PC-3 (cell line): ENCODE data around the gene PLXNC1. TPM values are rescaled to one million over a fixed set of nuclear protein-coding genes. Genes with fewer than 3 reads are reported as not detected.
A peak's percentile ranks its signal among the peaks of the same experiment; 100 is the strongest.

Source experiments
- ATAC-seq: fragments of 200-7000 bp; cut with Tn5 transposase; 2 replicates; pipeline ENCODE4 v1.9.1; 2020; ENCODE audit warnings: mild to moderate bottlenecking, moderate library complexity
- BruUV-seq: library from RNA; stranded (reverse); fragments of 400-500 nt; replicated peaks from 2 replicates; lab custom pipeline; 2021; lab: Mats Ljungman, UMichigan
- CTCF ChIA-PET: fragments of 300-600 bp; sonication (Branson Sonifier 250); formaldehyde crosslinking; loops from one replicate; lab custom pipeline; 2022; ENCODE audit warnings: antibody characterized with exemption; lab: Charles Lee
- POLR2A ChIA-PET: fragments of 300-600 bp; sonication (Branson Sonifier 250); formaldehyde crosslinking; loops from one replicate; lab custom pipeline; 2022; ENCODE audit warnings: antibody characterized with exemption; ENCODE audit not compliant: unreplicated experiment; lab: Charles Lee
- DNase-seq: peaks from one replicate; pipeline ENCODE4 v3.0.0-alpha.2; 2015
- H2AFZ ChIP-seq: fragments of 300-600 bp; sonication (generic); 2 replicates; pipeline ENCODE4 v1.6.0; 2016; ENCODE audit warnings: antibody characterized with exemption, low read length
- H3F3A ChIP-seq: fragments of 300-600 bp; sonication (generic); one replicate; pipeline ENCODE4 v1.6.0; 2017; ENCODE audit warnings: antibody characterized with exemption, low read length, control low read depth, mild to moderate bottlenecking; ENCODE audit not compliant: unreplicated experiment
- H3K27ac ChIP-seq: fragments of 300-600 bp; sonication (generic); 2 replicates; pipeline ENCODE4 v1.5.1; 2016; ENCODE audit warnings: mild to moderate bottlenecking, low read length
- H3K27me3 ChIP-seq: fragments of 300-600 bp; sonication (generic); 2 replicates; pipeline ENCODE4 v1.6.1; 2016; ENCODE audit warnings: low read length, mixed read lengths
- H3K36me3 ChIP-seq: fragments of 300-600 bp; sonication (generic); 2 replicates; pipeline ENCODE4 v1.6.1; 2016; ENCODE audit warnings: low read depth, mixed run types, low read length, mixed read lengths
- H3K4me1 ChIP-seq: fragments of 300-600 bp; sonication (generic); 2 replicates; pipeline ENCODE4 v1.5.1; 2016; ENCODE audit warnings: low read length; ENCODE audit not compliant: insufficient read depth
- H3K4me2 ChIP-seq: fragments of 300-600 bp; sonication (generic); 2 replicates; pipeline ENCODE4 v1.6.0; 2016; ENCODE audit warnings: low read length
- H3K4me3 ChIP-seq: fragments of 300-600 bp; sonication (generic); 2 replicates; pipeline ENCODE4 v1.5.1; 2016; ENCODE audit warnings: mild to moderate bottlenecking, low read length, mixed read lengths
- H3K79me2 ChIP-seq: fragments of 300-600 bp; sonication (generic); 2 replicates; pipeline ENCODE4 v1.6.1; 2017; ENCODE audit warnings: low read length, mixed read lengths
- H3K9ac ChIP-seq: fragments of 300-600 bp; sonication (generic); 2 replicates; pipeline ENCODE4 v1.6.0; 2016; ENCODE audit warnings: mild to moderate bottlenecking, low read length
- H3K9me2 ChIP-seq: fragments of 300-600 bp; sonication (generic); replicated peaks from 2 replicates; pipeline ENCODE4 v1.6.1; 2016; ENCODE audit warnings: mixed run types, low read length, mixed read lengths
- H3K9me3 ChIP-seq: fragments of 300-600 bp; sonication (generic); 2 replicates; pipeline ENCODE4 v1.6.1; 2016; ENCODE audit warnings: low read length, mixed read lengths
- H4K20me1 ChIP-seq: fragments of 300-600 bp; sonication (generic); 2 replicates; pipeline ENCODE4 v1.6.1; 2016; ENCODE audit warnings: low read length, mixed read lengths
- CTCF ChIP-seq: fragments of 300-600 bp; sonication (generic); conservative IDR thresholded peaks from 2 replicates; pipeline ENCODE4 v1.5.1; 2017; ENCODE audit warnings: antibody characterized with exemption, low read depth, mild to moderate bottlenecking, low read length
- EZH2 ChIP-seq: fragments of 300-600 bp; sonication (generic); IDR thresholded peaks from one replicate; pipeline ENCODE4 v1.6.1; 2017; ENCODE audit warnings: antibody characterized with exemption, mild to moderate bottlenecking, low read length; ENCODE audit not compliant: unreplicated experiment
- EZH2phosphoT487 ChIP-seq: fragments of 300-600 bp; sonication (generic); IDR thresholded peaks from 2 replicates; pipeline ENCODE4 v1.6.1; 2018; ENCODE audit warnings: mild to moderate bottlenecking, antibody characterized with exemption, low read length, borderline replicate concordance
- intact Hi-C: fragments of 100-400 bp; cut with micrococcal nuclease; formaldehyde crosslinking; loops from 2 replicates; pipeline ENCODE4 v1.9.0; 2023
- total RNA-seq: library from RNA; depleted of rRNA; stranded (reverse); fragments of >200 nt; gene quantifications from 2 replicates; pipeline ENCODE4 v1.2.3, GENCODE V29; 2014

PLXNC1 gene
- total RNA-seq, 1 experiment from 2014 or later: 0.15 TPM

DNA sequence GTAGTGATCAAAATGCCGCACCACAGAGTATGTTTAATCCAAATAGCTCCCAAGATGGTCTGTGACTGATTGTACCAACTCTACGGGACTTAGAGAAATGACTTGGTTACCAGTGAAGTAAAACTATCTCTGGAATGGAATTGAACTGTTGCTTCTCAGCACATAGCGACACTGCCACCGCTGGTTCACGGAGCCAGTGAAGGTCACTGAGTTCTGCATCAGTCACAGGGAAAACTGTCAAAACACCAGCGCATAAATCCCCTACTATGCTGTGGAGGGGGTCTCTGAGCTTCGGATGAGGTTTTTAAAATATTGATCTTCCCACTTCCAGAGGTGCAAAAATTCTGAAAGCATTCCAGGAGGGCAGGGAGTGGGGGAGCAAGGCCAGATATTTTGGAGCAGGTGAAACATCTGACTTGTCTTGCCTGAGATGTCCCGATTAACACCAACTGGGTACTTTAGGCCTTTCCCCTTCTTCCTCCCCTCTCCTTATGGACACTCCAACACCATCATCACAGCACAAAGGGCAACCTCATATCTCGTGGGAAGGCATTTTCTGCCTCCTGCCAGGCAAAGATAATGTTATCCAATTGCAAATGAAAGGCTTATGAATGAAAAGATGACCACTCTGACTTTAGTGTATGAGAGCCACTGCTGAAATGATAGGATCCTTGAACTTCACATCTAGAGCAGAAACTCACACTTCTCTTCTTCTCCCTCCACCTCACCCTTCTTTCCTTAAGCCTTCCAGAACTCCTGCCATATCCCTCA, 2.0 kb upstream of the PLXNC1 start:
- Histone ChIP-seq H3K4me2 (no peak overlapping the region), H3K27ac (no peak overlapping the region), H3K4me1 (no peaks in the 10 kb centered on the region), H4K20me1 (no peaks in the 10 kb centered on the region), H3K36me3 (no peaks in the 10 kb centered on the region), H3K4me3 (no peak overlapping the region), H3K79me2 (no peaks in the 10 kb centered on the region), H3F3A (no peaks in the 10 kb centered on the region), H3K27me3 (peaks cover 75% of the 10 kb centered on the region), H2AFZ (no peak overlapping the region), H3K9me3 (no peaks in the 10 kb centered on the region), H3K9me2 (no peaks in the 10 kb centered on the region), H3K9ac (no peak overlapping the region)
- ChIA-PET POLR2A (no interaction called here), CTCF (interaction anchor here (0.7 kb wide), 1 partner anchor 1220 kb away, joined by 3 read pairs; no protein-coding TSS in a partner anchor)
- intact Hi-C loops: no loop called here
- DNase-seq (no peak), ATAC-seq (no peak)
- BruUV-seq: no TSS peak
- TF ChIP-seq EZH2phosphoT487 (no peak), CTCF (no peak), EZH2 (no peak)

DNA sequence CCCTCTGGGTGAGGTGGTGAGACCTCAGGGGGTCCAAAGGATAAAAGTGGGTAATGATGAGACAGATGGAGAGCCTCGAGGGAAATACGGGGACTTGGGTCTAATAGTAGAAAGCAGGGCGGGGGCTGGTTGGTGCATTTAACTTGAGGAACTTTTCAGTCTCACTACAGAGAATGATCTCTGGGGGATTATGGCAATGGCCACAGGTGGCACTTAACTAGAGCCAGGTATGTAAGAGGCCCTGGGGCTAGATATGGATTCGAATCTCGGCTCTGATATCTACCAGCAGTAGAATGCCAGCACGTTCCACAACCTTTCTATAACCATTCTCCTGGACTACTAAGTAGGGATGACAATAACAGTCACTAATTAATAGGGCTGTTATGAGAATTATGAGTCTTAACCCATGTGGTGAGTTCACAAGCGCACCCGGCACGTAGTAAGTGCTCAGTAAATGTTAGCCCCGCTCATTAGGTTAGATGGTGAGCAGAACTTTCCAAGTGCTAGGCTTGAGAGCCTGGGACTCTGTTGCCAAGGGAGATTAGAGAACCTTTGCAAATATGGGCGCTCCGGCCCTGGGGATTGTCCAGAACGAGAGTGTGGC, 888 bp upstream of the PLXNC1 start:
- Histone ChIP-seq H3K9me3 (no peaks in the 10 kb centered on the region), H3K79me2 (no peaks in the 10 kb centered on the region), H3K36me3 (no peaks in the 10 kb centered on the region), H3K27me3 (peaks cover 85% of the 10 kb centered on the region), H3K9ac (no peak overlapping the region), H3K4me2 (peak overlapping the region; percentile 80), H4K20me1 (no peaks in the 10 kb centered on the region), H3F3A (no peaks in the 10 kb centered on the region), H2AFZ (peak overlapping the region; percentile 55; the same call in 1 of the 2 replicates), H3K4me1 (no peaks in the 10 kb centered on the region), H3K27ac (no peak overlapping the region), H3K9me2 (no peaks in the 10 kb centered on the region), H3K4me3 (peak overlapping the region; percentile 57)
- intact Hi-C loops: no loop called here
- ATAC-seq (no peak), DNase-seq (no peak)
- TF ChIP-seq EZH2 (no peak), EZH2phosphoT487 (no peak)
- no TSS peak for BruUV-seq
- CTCF ChIA-PET: interaction anchor here (0.7 kb wide), 1 partner anchor 1221 kb away, joined by 3 read pairs; no protein-coding TSS in a partner anchor
- POLR2A ChIA-PET: interaction anchor here (0.7 kb wide), 1 partner anchor 13 kb away, joined by 6 read pairs; no protein-coding TSS in a partner anchor

DNA sequence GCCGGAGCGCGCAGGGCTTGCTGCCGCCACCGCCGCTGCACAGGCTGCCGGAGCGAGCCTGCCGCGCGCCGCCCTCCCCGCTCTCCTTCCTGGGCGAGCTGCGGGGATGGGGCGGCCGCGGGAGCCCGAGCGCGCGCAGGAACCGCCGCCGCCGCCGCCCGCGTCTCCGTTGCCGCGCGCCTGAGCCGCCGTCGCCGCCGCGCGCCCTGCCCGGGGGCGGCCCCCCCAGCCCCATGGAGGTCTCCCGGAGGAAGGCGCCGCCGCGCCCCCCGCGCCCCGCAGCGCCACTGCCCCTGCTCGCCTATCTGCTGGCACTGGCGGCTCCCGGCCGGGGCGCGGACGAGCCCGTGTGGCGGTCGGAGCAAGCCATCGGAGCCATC, 352 bp downstream of the PLXNC1 start:
- no peak for ATAC-seq
- H2AFZ ChIP-seq: no peak overlapping the region
- intact Hi-C loops: no loop called here

More for the DNA sequence above, 352 bp downstream of the PLXNC1 start:
- no peak overlapping the region for H3K27ac ChIP-seq
- no peak for DNase-seq
- H3F3A ChIP-seq: no peaks in the 10 kb centered on the region
- POLR2A ChIA-PET: no interaction called here
- H3K9ac ChIP-seq: no peak overlapping the region
- H3K4me2 ChIP-seq: peak overlapping the region; percentile 61
- CTCF ChIA-PET: no interaction called here
- H4K20me1 ChIP-seq: no peaks in the 10 kb centered on the region
- no peaks in the 10 kb centered on the region for H3K4me1 ChIP-seq
- no peak for TF ChIP-seq EZH2
- no peak for TF ChIP-seq EZH2phosphoT487
- TF ChIP-seq CTCF: no peak
- no peaks in the 10 kb centered on the region for H3K36me3 ChIP-seq
- peaks cover 87% of the 10 kb centered on the region for H3K27me3 ChIP-seq
- no peaks in the 10 kb centered on the region for H3K79me2 ChIP-seq
- no TSS peak for BruUV-seq
- H3K9me2 ChIP-seq: no peaks in the 10 kb centered on the region
- 0 out of 2 replicates have a peak overlapping the region, but pooled peaks have one; percentile 29 for H3K4me3 ChIP-seq
- H3K9me3 ChIP-seq: no peaks in the 10 kb centered on the region
